ENCODE results near the gene EML6. TPM values are rescaled to one million over a fixed set of nuclear protein-coding genes. Genes with fewer than 3 reads are reported as not detected.
A peak's percentile ranks its signal among the peaks of the same experiment; 100 is the strongest.

Gene EML6
- total and polyA plus RNA-seq, 2 donors (not counting 1 experiment from before 2014, with no cell fraction given), result 0.34 to 1.3 TPM

- Histone ChIP-seq H3K27me3 (ENCODE audit: control insufficient read depth, insufficient read depth, low read length) (no peaks in the 10 kb centered on the region), H3K9ac (ENCODE audit: insufficient read depth, low read length) (no peak overlapping the region), H3K4me1 (ENCODE audit: control insufficient read depth, extremely low read depth, insufficient read depth, low read length) (no peaks in the 10 kb centered on the region), H3K4me3 (replicated peaks in 1 of 4; ENCODE audit: control extremely low read depth in 1 of 4, insufficient read depth in 1 of 4, low read depth in 3 of 4, low read length in 4 of 4) (no peak overlapping the region), H4K20me1 (ENCODE audit: control insufficient read depth, extremely low read depth, insufficient read depth, low read length) (no peaks in the 10 kb centered on the region), H3K27ac (ENCODE audit: insufficient read depth, low read length) (no peak overlapping the region), H3K36me3 (ENCODE audit: control insufficient read depth, insufficient read depth, low read length) (no peaks in the 10 kb centered on the region), H3K9me3 (ENCODE audit: control insufficient read depth, insufficient read depth, low read depth, low read length) (no peaks in the 10 kb centered on the region), H3K4me2 (ENCODE audit: extremely low read depth, insufficient read depth, low read length) (no peak overlapping the region), H2AFZ (ENCODE audit: low read length) (no peak overlapping the region), H3K79me2 (ENCODE audit: control insufficient read depth, insufficient read depth, low read length) (no peaks in the 10 kb centered on the region)
- TF ChIP-seq CTCF (conservative IDR thresholded peaks at IDR 0.05 in 1 of 2, IDR thresholded peaks at IDR 0.05 in 1 of 2; ENCODE audit: low read depth in 1 of 2, low read length in 2 of 2) (no peak), EZH2 (IDR thresholded peaks at IDR 0.05; ENCODE audit: low read length, missing control alignments) (no peak)
- peak in 1 of 2 donors; percentile 19 for DNase-seq (ENCODE audit: low read depth in 2 of 2)
These were observed 49.1 kb downstream of the EML6 start for GRCh38 chr2:54772531-54772930.

GRCh38 chr2:54773233-54773632 is 49.8 kb downstream of the EML6 start:
- DNase-seq (ENCODE audit: low read depth in 2 of 2), result no peak
- H3K4me1 ChIP-seq (ENCODE audit: control insufficient read depth, extremely low read depth, insufficient read depth, low read length), result no peaks in the 10 kb centered on the region
- no peak overlapping the region for H3K4me2 ChIP-seq (ENCODE audit: extremely low read depth, insufficient read depth, low read length)
- H3K79me2 ChIP-seq (ENCODE audit: control insufficient read depth, insufficient read depth, low read length), result no peaks in the 10 kb centered on the region
- H3K27me3 ChIP-seq (ENCODE audit: control insufficient read depth, insufficient read depth, low read length), result no peaks in the 10 kb centered on the region
- H3K36me3 ChIP-seq (ENCODE audit: control insufficient read depth, insufficient read depth, low read length), result no peaks in the 10 kb centered on the region
- TF ChIP-seq CTCF (conservative IDR thresholded peaks at IDR 0.05 in 1 of 2, IDR thresholded peaks at IDR 0.05 in 1 of 2; ENCODE audit: low read depth in 1 of 2, low read length in 2 of 2), result no peak
- TF ChIP-seq EZH2 (IDR thresholded peaks at IDR 0.05; ENCODE audit: low read length, missing control alignments), result no peak
- H2AFZ ChIP-seq (ENCODE audit: low read length), result no peak overlapping the region
- H4K20me1 ChIP-seq (ENCODE audit: control insufficient read depth, extremely low read depth, insufficient read depth, low read length), result no peaks in the 10 kb centered on the region
- no peak overlapping the region for H3K9ac ChIP-seq (ENCODE audit: insufficient read depth, low read length)
- no peak overlapping the region for H3K4me3 ChIP-seq (replicated peaks in 1 of 4; ENCODE audit: control extremely low read depth in 1 of 4, insufficient read depth in 1 of 4, low read depth in 3 of 4, low read length in 4 of 4)
- no peaks in the 10 kb centered on the region for H3K9me3 ChIP-seq (ENCODE audit: control insufficient read depth, insufficient read depth, low read depth, low read length)
- H3K27ac ChIP-seq (ENCODE audit: insufficient read depth, low read length), result no peak overlapping the region

DNA sequence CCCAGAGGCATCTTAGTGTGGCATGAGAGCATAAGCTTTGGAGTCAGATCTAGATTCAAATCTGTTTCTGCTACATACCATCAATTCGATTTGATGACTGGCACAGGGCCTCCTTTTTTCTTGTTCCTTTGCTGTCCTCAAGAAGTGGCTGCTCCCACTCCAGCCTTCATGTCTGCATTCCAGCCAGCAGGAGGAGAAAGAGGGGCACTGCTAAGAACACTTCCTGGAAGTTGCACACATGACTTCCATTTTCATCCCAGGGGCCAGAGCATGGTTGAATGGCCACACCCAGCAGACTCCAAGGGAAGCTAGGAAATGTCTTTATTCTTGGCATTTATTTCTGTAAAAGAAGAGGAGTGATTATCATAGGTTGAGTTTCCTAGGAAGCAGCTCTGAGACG is 50.4 kb downstream of the EML6 start:
- Histone ChIP-seq H3K9ac (ENCODE audit: insufficient read depth, low read length) (no peak overlapping the region), H3K79me2 (ENCODE audit: control insufficient read depth, insufficient read depth, low read length) (no peaks in the 10 kb centered on the region), H3K27me3 (ENCODE audit: control insufficient read depth, insufficient read depth, low read length) (no peaks in the 10 kb centered on the region), H2AFZ (ENCODE audit: low read length) (no peak overlapping the region), H3K36me3 (ENCODE audit: control insufficient read depth, insufficient read depth, low read length) (no peaks in the 10 kb centered on the region), H4K20me1 (ENCODE audit: control insufficient read depth, extremely low read depth, insufficient read depth, low read length) (no peaks in the 10 kb centered on the region), H3K27ac (ENCODE audit: insufficient read depth, low read length) (no peak overlapping the region), H3K4me3 (replicated peaks in 1 of 4; ENCODE audit: control extremely low read depth in 1 of 4, insufficient read depth in 1 of 4, low read depth in 3 of 4, low read length in 4 of 4) (no peak overlapping the region), H3K9me3 (ENCODE audit: control insufficient read depth, insufficient read depth, low read depth, low read length) (no peaks in the 10 kb centered on the region), H3K4me2 (ENCODE audit: extremely low read depth, insufficient read depth, low read length) (no peak overlapping the region), H3K4me1 (ENCODE audit: control insufficient read depth, extremely low read depth, insufficient read depth, low read length) (no peaks in the 10 kb centered on the region)
- peak; percentile 6 to 8 for DNase-seq (ENCODE audit: low read depth in 2 of 2)
- TF ChIP-seq EZH2 (IDR thresholded peaks at IDR 0.05; ENCODE audit: low read length, missing control alignments), result no peak
- peak in 1 of 2 donors; percentile 29 for TF ChIP-seq CTCF (conservative IDR thresholded peaks at IDR 0.05 in 1 of 2, IDR thresholded peaks at IDR 0.05 in 1 of 2; ENCODE audit: low read depth in 1 of 2, low read length in 2 of 2)

All from fibroblast of lung (primary cell).